ENCODE results near the gene ZDHHC11. TPM values are rescaled to one million over a fixed set of nuclear protein-coding genes. Genes with fewer than 3 reads are reported as not detected.

ZDHHC11 gene
- total and polyA plus RNA-seq, 2 of the 4 experiments (the other 2 are of a cell fraction): 0.36 to 1.6 TPM

- Histone ChIP-seq H4K8ac (ENCODE audit: low read depth in 2 of 2, low read length in 2 of 2) (no peak overlapping the region), H4K20me1 (ENCODE audit: insufficient read depth, low read length) (peaks cover 16% of the 10 kb centered on the region), H3K79me1 (ENCODE audit: low read depth in 1 of 2, low read length in 2 of 2) (peaks cover 2 to 4% of the 10 kb centered on the region in 2 experiments; a peak in 3 of 4 replicates), H4K5ac (ENCODE audit: low read depth, low read length) (no peak overlapping the region), H2AK5ac (ENCODE audit: low read depth, low read length) (no peak overlapping the region), H3K56ac (ENCODE audit: extremely low read depth, insufficient read depth, low read length) (no peak overlapping the region), H3K4ac (ENCODE audit: low read depth, low read length) (no peak overlapping the region), H3K9ac (ENCODE audit: low read depth, low read length) (no peak overlapping the region), H2AFZ (replicated peaks; ENCODE audit: low read length, poor library complexity) (no peak overlapping the region), H2BK20ac (ENCODE audit: low read depth, low read length) (no peak overlapping the region), H2BK120ac (ENCODE audit: low read depth, low read length) (no peak overlapping the region), H3K23ac (ENCODE audit: low read depth, low read length) (no peak overlapping the region), H2AK9ac (replicated peaks; ENCODE audit: low read depth, low read length, poor library complexity) (no peak overlapping the region), H3K4me1 (ENCODE audit: control insufficient read depth, insufficient read depth, low read length) (no peaks in the 10 kb centered on the region), H3K27me3 (ENCODE audit: control insufficient read depth, insufficient read depth, low read length) (no peaks in the 10 kb centered on the region), H2BK15ac (ENCODE audit: low read depth, low read length) (no peak overlapping the region), H2BK5ac (ENCODE audit: low read depth, low read length, poor library complexity, severe bottlenecking) (no peak overlapping the region), H3K9me1 (ENCODE audit: insufficient read depth, low read length) (no peaks in the 10 kb centered on the region), H3K9me3 (ENCODE audit: control insufficient read depth, insufficient read depth, low read length) (no peaks in the 10 kb centered on the region), H4K91ac (ENCODE audit: insufficient read depth, low read depth, low read length) (no peak overlapping the region), H3K18ac (ENCODE audit: low read depth, low read length) (no peak overlapping the region), H3K4me2 (ENCODE audit: low read depth, low read length) (no peak overlapping the region), H3K27ac (ENCODE audit: insufficient read depth, low read length) (no peak overlapping the region), H3K4me3 (ENCODE audit: insufficient read depth, low read depth, low read length) (no peak overlapping the region), H3K36me3 (ENCODE audit: control insufficient read depth, insufficient read depth, low read length) (peaks cover 61% of the 10 kb centered on the region), H3K14ac (replicated peaks; ENCODE audit: low read depth, low read length) (no peak overlapping the region)
- 87% methylated on average over 18 of the region's 24 CpGs; no CpG with 5 or more reads in 1 of the 2 experiments for WGBS, 2 experiments (ENCODE audit: extremely low coverage in 2 of 2, insufficient read length in 1 of 2)
- dilution Hi-C loops (cut with HindIII; ENCODE audit: low sequenced_read_pairs, unreplicated experiment): no loop called here
- ATAC-seq (ENCODE audit: low read depth): no peak
- ChIA-PET POLR2A (ENCODE audit: unreplicated experiment) (no interaction called here), CTCF (no interaction called here)
- BruUV-seq (replicated peaks): no TSS peak
- intact Hi-C loops (cut with micrococcal nuclease): no loop called here
- TF ChIP-seq BHLHE40 (IDR thresholded peaks at IDR 0.05; ENCODE audit: low read depth, low read length) (no peak), MXI1 (IDR thresholded peaks at IDR 0.05; ENCODE audit: borderline replicate concordance, low read depth, low read length) (no peak), ELK1 (IDR thresholded peaks at IDR 0.05; ENCODE audit: borderline replicate concordance, low read depth, low read length) (no peak)
- in situ Hi-C loops (cut with MboI; ENCODE audit: low sequenced_read_pairs): no loop called here
- DNase-seq: no peak
Measured at GRCh38 chr5:865168-865521, 14.4 kb upstream of the ZDHHC11 start.
